Heart left ventricle (tissue), 16 donors: ENCODE results near the gene PNKP. TPM values are rescaled to one million over a fixed set of nuclear protein-coding genes. Genes with fewer than 3 reads are reported as not detected.

Experiments used
- ATAC-seq, 4 donors: fragments of 200-7000 bp; cut with Tn5 transposase; one replicate each; pipeline ENCODE4 v1.9.1; 2020 to 2022; ENCODE audit warnings: moderate library complexity in 4 of 4, mild to moderate bottlenecking in 3 of 4, moderate number of reproducible peaks in 1 of 4
- DNase-seq, 5 donors: peaks; one replicate each; pipeline ENCODE4 v3.0.0-alpha.2; 2020
- H3K27ac ChIP-seq, 12 donors: fragments of 200-600 bp; sonication (generic) in 4 of 12; one replicate each; pipeline versions ENCODE4 v1.5.0 to v1.8.0; 2016 to 2022; ENCODE audit warnings: mild to moderate bottlenecking in 2 of 12
- H3K27me3 ChIP-seq, 9 donors: fragments of 200-600 bp; sonication (generic) in 2 of 9; one replicate each; pipeline versions ENCODE4 v1.5.1 to v1.8.0; 2016 to 2022; ENCODE audit warnings: mild to moderate bottlenecking in 3 of 9
- H3K36me3 ChIP-seq, 9 donors: fragments of 200-600 bp; sonication (generic) in 2 of 9; one replicate each; pipeline versions ENCODE4 v1.5.0 to v1.8.0; 2018 to 2022; ENCODE audit warnings: mild to moderate bottlenecking in 2 of 9
- H3K4me1 ChIP-seq, 12 donors: fragments of 200-600 bp; sonication (generic) in 4 of 12; one replicate each; pipeline versions ENCODE4 v1.5.0 to v1.8.0; 2016 to 2022; ENCODE audit warnings: mild to moderate bottlenecking in 3 of 12
- H3K4me3 ChIP-seq, 12 donors: fragments of 200-600 bp; sonication (generic) in 4 of 12; one replicate each; pipeline versions ENCODE4 v1.5.0 to v1.8.0; 2017 to 2022; ENCODE audit warnings: mild to moderate bottlenecking in 9 of 12, moderate library complexity in 4 of 12
- H3K9me3 ChIP-seq, 12 donors: fragments of 200-600 bp; sonication (generic) in 4 of 12; one replicate each; pipeline versions ENCODE4 v1.5.0 to v1.8.0; 2016 to 2022; ENCODE audit warnings: mild to moderate bottlenecking in 1 of 12
- POLR2A ChIP-seq, 2 donors: fragments of 450-650 bp; IDR thresholded peaks; one replicate each; pipeline ENCODE4 v1.6.1; 2017; ENCODE audit warnings: antibody characterized with exemption in 2 of 2, mild to moderate bottlenecking in 2 of 2, moderate library complexity in 2 of 2
- WGBS, 4 donors: extraction: QIAGEN DNeasy Blood & Tissue Kit in 2 of 4; methylation state at CpG; one replicate each; pipeline versions ENCODE4 v1.1.5 to v1.1.7; 2013 to 2018; 5-methylcytosine and 5-hydroxymethylcytosine counted together
- intact Hi-C, 10 donors: fragments of 100-400 bp; cut with DNase I; formaldehyde crosslinking; loops; one replicate each; pipeline versions ENCODE4 v1.11.1 to v1.14.2; 2022
- polyA plus RNA-seq, 2 donors: library from polyadenylated mRNA; stranded (reverse); fragments of 200-250 nt; gene quantifications; one replicate each; pipeline ENCODE4 v1.2.3, GENCODE V29; 2013
- total RNA-seq, 9 donors: library from RNA; depleted of rRNA in 2 of 9; stranded (reverse); fragments of >200 nt in 2 of 9; fragmentation: NEBNext Ultra II Directional in 3 of 9; extraction: Animal tissue kit (Norgen Biotek cat#: 25700) in 3 of 9; gene quantifications; one replicate each; pipeline versions ENCODE4 v1.1.0 to v1.2.4, GENCODE V29; 2016 to 2023
- TF ChIP-seq, protein P1 (sequence below), 12 donors: fragments of 200-600 bp; sonication (generic) in 4 of 12; IDR thresholded peaks; one replicate each; pipeline versions ENCODE4 v1.5.0 to v1.8.0; 2018 to 2022; ENCODE audit warnings: antibody characterized with exemption in 12 of 12, mild to moderate bottlenecking in 5 of 12
- donor health status: ischemic (EF 13 %, LVEDD 7.1; RV severe dilation, severe dysfunction).
- donor health status: healthy with polysubstance abuse.
- donor health status: DM: no; HTN: yes; CAD: no.
- donor health status: DM: no; HTN: no; CAD: no.
- donor health status: ischemic (EF 25% LVEDD 6.9; RV normal size, moderate dysfunction).
- donor health status: ischemic (EF 25% LVEDD 5.7; RV mildly dilated, moderate dysfunction).
- donor health status: healthy.
- donor health status: DM: yes; HTN: yes; CAD: no.
- donor health status: ischemic (EF 35%, LVEDD 5.7; RV mildly dilated, moderate dysfunction).
- donor health status: nonischemic (EF 11% LVEDD 7.7; RV severe dilation, severe dysfunction).
- donor health status: DM: yes; HTN: yes; CAD: no.
- donor health status: PGD.
- donor health status: ischemic (EF 29% LVEDD 5.4; RV normal size, mild dysfunction).
- donor health status: nonischemic (EF 23%, LVEDD 6.1; RV moderate dilation, normal function).

The PNKP gene
- total and polyA plus RNA-seq, 11 donors, result 26.6 to 57.0 (median 36.8) TPM

DNA sequence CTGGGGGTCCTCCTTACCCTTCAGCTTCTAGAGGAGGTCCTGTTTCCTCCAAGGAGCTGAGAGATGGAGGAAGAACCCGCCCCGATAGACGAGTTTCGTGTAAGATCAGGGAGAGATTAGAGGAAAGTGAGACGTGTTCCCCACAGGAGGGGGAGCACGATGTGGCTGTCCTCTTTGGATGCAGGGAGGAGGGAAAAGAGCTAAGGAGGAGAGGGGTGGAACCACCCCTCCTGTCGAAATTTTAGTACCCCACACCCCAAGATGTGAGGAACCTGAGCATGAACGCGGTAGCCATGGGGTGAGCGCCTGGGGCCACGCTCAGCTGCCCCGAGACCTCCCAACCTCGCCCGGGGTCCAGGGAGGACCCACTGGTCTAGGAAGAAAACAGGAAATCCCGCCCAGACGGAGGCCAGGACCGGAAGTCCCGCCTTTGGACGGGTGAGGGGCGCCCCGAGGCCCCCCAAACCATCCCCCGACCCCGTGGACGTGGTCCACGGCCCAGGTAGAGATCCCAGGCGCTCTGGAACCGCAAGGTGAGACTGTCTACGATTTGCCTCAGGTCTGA is 8.6 kb upstream of the PNKP start:
- ATAC-seq (peak in 2 of 4 donors; percentile 9 to 13), DNase-seq (peak; percentile 69 to 86 (median 78))
- intact Hi-C loops, result loop anchor here in 6 of 10 donors (2.0 to 5.0 kb wide), 9 partner anchors 51 to 423 kb away; partner anchors contain the start of genes AP2A1 (in 3 of the 6), ADM5 (in 1 of the 6), ALDH16A1 (in 1 of the 6) and ATF5 (in 1 of the 6)
- no peak for TF ChIP-seq POLR2A (IDR thresholded peaks at IDR 0.05)
- TF ChIP-seq, protein P1, sequence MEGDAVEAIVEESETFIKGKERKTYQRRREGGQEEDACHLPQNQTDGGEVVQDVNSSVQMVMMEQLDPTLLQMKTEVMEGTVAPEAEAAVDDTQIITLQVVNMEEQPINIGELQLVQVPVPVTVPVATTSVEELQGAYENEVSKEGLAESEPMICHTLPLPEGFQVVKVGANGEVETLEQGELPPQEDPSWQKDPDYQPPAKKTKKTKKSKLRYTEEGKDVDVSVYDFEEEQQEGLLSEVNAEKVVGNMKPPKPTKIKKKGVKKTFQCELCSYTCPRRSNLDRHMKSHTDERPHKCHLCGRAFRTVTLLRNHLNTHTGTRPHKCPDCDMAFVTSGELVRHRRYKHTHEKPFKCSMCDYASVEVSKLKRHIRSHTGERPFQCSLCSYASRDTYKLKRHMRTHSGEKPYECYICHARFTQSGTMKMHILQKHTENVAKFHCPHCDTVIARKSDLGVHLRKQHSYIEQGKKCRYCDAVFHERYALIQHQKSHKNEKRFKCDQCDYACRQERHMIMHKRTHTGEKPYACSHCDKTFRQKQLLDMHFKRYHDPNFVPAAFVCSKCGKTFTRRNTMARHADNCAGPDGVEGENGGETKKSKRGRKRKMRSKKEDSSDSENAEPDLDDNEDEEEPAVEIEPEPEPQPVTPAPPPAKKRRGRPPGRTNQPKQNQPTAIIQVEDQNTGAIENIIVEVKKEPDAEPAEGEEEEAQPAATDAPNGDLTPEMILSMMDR (IDR thresholded peaks at IDR 0.05), result no peak
- WGBS, 4 donors, result 0 to 1% (median 0%) methylated on average over 8 to 28 of the region's 28 CpGs
- Histone ChIP-seq H3K4me3 (peak overlapping the region; percentile 72 to 99 (median 87)), H3K36me3 (peaks cover 2 to 44% (median 25%) of the 10 kb centered on the region in 9 donors), H3K4me1 (peaks cover 0 to 31% (median 19%) of the 10 kb centered on the region in 12 donors), H3K27ac (peak overlapping the region; percentile 96 to 100 (median 98)), H3K9me3 (no peaks in the 10 kb centered on the region), H3K27me3 (no peaks in the 10 kb centered on the region)

DNA sequence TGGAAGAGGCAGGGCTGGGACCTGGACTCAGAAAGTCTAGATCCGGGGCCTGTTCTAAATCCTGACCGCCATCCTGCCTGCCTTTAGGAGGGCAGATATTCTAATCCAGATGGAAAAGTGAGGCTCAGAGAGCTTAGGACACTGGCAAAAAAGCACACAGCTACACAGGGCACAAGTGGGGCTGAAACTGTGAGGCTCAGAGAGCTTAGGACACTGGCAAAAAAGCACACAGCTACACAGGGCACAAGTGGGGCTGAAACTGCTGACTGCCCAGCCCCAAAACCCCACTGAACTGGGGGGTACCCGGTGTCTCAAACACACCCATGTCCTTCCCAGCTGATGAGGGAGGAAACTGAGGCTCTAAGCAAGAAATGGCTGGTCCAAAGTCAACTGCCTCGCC is 7.8 kb upstream of the PNKP start:
- intact Hi-C loops, result loop anchor here in 3 of 10 donors (5.0 kb wide), 4 partner anchors 52 to 378 kb away; partner anchors contain the start of genes ADM5 (in 1 of the 3), AP2A1 (in 1 of the 3), ATF5 (in 1 of the 3) and NUP62 (in 1 of the 3)
- Histone ChIP-seq H3K4me3 (peak overlapping the region in 10 of 12 donors; percentile 72 to 98 (median 84)), H3K9me3 (no peaks in the 10 kb centered on the region), H3K27me3 (no peaks in the 10 kb centered on the region), H3K27ac (peak overlapping the region in 8 of 12 donors; percentile 96 to 100 (median 98)), H3K4me1 (peaks cover 2 to 39% (median 25%) of the 10 kb centered on the region in 12 donors), H3K36me3 (peaks cover 0 to 39% (median 18%) of the 10 kb centered on the region in 9 donors)
- WGBS, 4 donors, result 81 to 91% (median 88%) methylated on average over 4 of the region's 4 CpGs
- DNase-seq (no peak), ATAC-seq (no peak)
- TF ChIP-seq POLR2A (IDR thresholded peaks at IDR 0.05), result no peak
- TF ChIP-seq, protein P1 (IDR thresholded peaks at IDR 0.05), result no peak

DNA sequence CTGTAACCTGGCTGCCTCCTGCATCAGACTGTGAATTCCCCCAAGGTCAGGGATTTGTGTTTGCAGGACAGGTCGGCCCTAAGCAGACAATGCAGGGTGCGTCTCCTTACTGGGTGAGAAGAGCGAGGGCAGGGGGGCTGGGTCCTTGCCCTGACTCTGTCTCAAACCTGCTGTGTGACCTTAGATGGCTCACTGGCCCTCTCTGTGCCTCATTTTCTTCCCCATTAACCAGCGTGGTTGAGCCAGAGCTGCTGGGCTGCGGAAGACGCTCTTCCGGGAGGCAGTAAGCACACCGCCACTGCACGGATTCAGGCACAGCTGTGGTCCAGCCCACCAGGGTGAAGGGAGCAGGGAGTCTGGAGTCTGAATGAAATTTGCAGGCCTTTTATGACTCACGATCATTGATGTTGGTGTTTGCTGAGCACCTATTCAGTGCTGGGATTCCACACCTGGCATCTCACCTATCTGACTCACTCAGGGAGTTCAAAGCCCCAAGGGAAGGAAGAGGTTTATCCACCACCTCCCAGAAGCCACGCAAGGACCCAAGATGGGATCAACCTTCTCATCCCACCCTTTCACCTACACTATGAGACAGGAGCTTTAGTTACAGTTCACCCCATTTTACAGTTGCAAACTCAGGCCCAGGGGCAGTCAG is 7.3 kb upstream of the PNKP start:
- H3K9me3 ChIP-seq, result no peaks in the 10 kb centered on the region
- H3K27me3 ChIP-seq, result no peaks in the 10 kb centered on the region
- ATAC-seq (no peak), DNase-seq (no peak)
- TF ChIP-seq POLR2A (IDR thresholded peaks at IDR 0.05), result no peak
- TF ChIP-seq, protein P1 (IDR thresholded peaks at IDR 0.05), result no peak
- peaks cover 3 to 43% (median 29%) of the 10 kb centered on the region in 12 donors for H3K4me1 ChIP-seq
- peaks cover 0 to 33% (median 12%) of the 10 kb centered on the region in 9 donors for H3K36me3 ChIP-seq
- WGBS, 4 donors, result 94 to 98% (median 94%) methylated on average over 9 to 11 of the region's 11 CpGs
- intact Hi-C loops, result loop anchor here in 3 of 10 donors (5.0 kb wide), 4 partner anchors 53 to 377 kb away; partner anchors contain the start of genes ADM5 (in 1 of the 3), AP2A1 (in 1 of the 3), ATF5 (in 1 of the 3) and NUP62 (in 1 of the 3)
- no peak overlapping the region for H3K4me3 ChIP-seq
- peak overlapping the region in 1 of 12 donors; percentile 8 for H3K27ac ChIP-seq

DNA sequence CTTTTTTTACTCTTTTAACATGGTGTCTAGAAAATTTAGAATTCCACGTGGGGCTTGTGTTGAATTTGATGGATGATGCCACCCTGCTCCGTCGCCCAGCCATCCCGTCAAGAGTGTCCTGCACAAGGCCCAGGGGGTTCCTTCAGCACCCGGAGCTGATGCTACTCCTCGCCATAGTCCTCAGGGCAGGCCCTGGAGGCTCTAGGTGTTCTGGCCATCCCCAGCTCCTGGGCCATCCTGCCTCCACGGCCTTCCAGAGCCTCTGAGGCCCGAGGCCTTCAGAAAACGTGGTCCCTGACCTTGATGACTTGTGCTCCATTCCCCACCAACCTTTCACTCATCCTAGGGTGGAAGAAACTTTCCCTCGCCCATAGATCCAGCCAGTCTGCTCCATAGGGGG is 6.5 kb upstream of the PNKP start:
- H3K4me3 ChIP-seq, result no peak overlapping the region
- no peaks in the 10 kb centered on the region for H3K9me3 ChIP-seq
- H3K36me3 ChIP-seq, result peaks cover 0 to 29% (median 6%) of the 10 kb centered on the region in 9 donors
- TF ChIP-seq POLR2A (IDR thresholded peaks at IDR 0.05), result no peak
- TF ChIP-seq, protein P1 (IDR thresholded peaks at IDR 0.05), result no peak
- peaks cover 3 to 47% (median 31%) of the 10 kb centered on the region in 12 donors for H3K4me1 ChIP-seq
- no peak overlapping the region for H3K27ac ChIP-seq
- DNase-seq (no peak), ATAC-seq (no peak)
- intact Hi-C loops, result no loop called here
- H3K27me3 ChIP-seq, result no peaks in the 10 kb centered on the region
- 85 to 91% (median 88%) methylated on average over 10 of the region's 10 CpGs for WGBS, 4 donors
